Right renal cortex interstitium (tissue), 3 donors: ENCODE data around the gene GJA4. TPM values are rescaled to one million over a fixed set of nuclear protein-coding genes. Genes with fewer than 3 reads are reported as not detected.
"Not testable (repeated sequence)": the region's sequence is repeated elsewhere in the genome, so short reads cannot be mapped to it uniquely, and the experiment has no call there.

Source experiments
- DNase-seq, 3 donors: peaks; one replicate each; pipeline ENCODE4 v3.0.0-alpha.2; 2013; ENCODE audit warnings: low read depth in 3 of 3, low spot score in 2 of 3
- polyA plus RNA-seq, 3 donors: library from polyadenylated mRNA; unstranded; fragments of 120-200 nt; gene quantifications; one replicate each; pipeline ENCODE4 v1.2.1, GENCODE V29; 2013; ENCODE audit not compliant: insufficient read length in 3 of 3

The GJA4 gene
- polyA plus RNA-seq, 3 donors, result 15.4 to 20.3 (median 16.2) TPM

DNA sequence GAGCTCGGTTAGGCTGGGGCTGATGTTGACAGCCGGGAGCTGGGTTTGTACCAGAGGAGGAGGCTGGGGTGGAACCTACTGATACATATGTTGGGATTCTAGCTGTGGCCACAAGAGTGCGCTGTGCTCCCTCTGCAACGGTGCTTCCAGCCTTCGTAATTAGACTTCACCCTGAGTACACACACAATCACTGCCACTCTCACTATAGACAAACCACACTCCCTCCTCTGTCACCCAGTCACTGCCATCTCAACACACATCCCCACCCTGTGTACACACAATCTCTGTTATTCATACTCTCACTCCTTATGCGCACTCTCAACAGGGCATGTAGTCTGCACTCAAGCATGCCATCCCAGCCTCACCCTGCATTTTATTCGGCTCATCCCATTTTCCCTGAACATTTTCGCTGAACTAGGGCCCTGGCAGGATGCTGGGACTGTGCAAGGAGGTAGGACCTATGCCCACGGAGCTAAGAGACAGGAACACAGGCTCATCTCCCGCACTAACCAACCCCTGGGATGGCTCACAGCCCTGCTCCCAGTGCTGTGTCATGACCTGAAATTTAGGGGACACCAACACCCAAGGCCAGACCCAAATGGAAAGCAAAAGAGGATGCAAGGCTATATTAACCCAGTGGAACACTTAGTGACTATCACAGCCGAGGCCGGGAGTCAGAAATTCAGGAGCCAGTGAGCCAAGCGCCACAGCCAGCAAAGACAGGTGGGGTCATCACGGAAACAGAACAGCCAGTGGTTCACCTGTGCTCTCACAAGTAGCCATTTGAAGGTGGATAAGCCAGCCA lies 6.1 kb upstream of the GJA4 start:
- DNase-seq, result peak; percentile 30 to 58 (median 36)

DNA sequence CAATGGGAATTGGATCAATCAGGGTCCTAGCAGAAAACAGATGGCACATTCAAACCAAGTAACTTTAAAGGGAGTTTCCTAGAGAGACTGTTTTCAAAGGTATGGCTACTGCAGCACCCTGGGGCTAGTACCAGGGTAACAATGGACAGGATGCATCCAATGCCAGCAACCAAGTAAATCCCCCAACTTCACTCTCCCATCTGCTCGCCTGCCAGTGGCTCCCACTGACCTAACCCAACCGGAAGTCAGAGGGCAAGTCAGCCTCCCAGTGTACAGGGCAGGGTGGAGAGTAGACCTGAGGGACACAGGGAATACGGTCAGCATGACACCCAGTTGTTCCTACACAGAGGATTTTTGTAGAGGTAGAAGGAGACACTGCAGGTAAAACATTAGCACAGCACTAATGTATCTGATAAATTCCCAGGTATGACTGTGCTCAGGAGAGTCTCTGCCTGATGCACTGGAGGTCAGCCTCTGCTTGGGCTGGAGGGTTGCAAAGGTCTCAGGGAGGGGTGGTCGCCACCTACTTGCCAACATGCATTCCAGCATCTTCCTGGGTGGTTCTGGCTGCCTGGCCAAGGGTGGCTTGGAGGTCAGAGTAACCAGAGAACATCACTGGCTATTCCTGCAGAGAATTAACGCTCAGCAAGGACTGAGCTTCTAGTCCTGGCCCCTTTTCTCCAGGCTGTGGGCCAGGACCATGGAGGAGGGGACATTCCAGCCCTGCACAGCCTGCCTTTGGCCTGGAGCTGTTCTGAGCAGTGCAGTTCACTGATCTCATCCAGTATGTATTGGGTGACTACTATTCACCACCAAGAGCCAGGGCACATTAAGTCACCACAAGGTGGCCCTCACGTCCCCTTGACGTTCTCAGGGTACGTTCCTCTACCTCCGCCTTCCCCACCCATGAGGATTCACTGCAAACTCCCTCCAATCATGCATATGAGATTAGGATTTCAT lies 5.1 kb upstream of the GJA4 start:
- DNase-seq, result no peak

DNA sequence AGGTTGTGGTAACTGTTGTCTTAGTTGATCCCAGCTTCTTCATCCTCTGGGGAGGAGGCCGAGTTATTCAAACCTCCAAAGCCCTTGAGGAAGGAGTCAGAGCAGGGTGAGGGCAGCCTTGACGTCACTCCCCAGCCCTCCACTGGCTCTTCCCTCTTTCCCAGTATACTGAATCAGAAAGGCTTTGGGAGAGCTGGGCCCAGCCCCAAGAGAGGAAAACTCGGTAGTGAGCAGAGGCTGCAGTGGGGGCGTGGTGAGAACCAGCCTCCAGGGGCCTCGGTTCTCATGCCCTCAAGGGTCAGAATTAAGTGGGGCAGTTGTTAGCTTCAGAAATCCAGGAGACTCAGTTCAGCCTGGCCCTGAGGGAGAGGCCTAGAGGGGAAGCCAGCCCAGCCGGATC lies 1.8 kb upstream of the GJA4 start:
- DNase-seq, result no peak

DNA sequence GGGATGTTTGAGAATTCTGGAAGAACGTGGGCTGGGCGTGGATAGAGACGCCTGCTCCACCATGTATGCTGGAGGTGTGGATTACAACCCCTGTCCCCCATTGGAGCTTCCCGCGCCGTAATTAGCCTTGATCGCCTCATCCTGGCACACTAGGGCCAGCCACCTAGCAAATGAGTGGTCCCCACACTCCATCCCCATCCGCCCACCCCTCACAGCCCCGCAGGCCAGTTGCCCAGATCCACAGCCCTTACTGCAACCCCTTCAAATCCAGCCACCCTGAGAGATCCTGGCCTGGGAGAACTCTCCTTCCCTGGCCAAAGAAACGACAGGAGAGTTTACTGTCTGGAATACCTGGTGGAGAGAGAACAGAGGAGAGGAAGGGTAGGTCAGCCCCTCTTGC lies 375 bp upstream of the GJA4 start:
- no peak for DNase-seq

DNA sequence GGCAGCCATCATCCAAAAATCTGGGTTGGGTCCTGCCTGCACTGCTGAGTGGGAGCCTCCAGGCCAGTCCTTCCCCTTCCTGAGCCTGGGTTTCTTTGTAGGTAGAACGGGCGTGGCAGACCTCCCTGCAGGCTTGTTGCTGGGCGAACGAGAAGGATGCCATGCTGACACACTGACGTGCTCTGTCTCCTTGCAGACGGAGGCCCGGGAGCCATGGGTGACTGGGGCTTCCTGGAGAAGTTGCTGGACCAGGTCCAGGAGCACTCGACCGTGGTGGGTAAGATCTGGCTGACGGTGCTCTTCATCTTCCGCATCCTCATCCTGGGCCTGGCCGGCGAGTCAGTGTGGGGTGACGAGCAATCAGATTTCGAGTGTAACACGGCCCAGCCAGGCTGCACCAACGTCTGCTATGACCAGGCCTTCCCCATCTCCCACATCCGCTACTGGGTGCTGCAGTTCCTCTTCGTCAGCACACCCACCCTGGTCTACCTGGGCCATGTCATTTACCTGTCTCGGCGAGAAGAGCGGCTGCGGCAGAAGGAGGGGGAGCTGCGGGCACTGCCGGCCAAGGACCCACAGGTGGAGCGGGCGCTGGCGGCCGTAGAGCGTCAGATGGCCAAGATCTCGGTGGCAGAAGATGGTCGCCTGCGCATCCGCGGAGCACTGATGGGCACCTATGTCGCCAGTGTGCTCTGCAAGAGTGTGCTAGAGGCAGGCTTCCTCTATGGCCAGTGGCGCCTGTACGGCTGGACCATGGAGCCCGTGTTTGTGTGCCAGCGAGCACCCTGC lies 1.4 kb downstream of the GJA4 start:
- no peak for DNase-seq

DNA sequence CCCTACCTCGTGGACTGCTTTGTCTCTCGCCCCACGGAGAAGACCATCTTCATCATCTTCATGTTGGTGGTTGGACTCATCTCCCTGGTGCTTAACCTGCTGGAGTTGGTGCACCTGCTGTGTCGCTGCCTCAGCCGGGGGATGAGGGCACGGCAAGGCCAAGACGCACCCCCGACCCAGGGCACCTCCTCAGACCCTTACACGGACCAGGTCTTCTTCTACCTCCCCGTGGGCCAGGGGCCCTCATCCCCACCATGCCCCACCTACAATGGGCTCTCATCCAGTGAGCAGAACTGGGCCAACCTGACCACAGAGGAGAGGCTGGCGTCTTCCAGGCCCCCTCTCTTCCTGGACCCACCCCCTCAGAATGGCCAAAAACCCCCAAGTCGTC lies 2.0 kb downstream of the GJA4 start:
- no peak for DNase-seq

DNA sequence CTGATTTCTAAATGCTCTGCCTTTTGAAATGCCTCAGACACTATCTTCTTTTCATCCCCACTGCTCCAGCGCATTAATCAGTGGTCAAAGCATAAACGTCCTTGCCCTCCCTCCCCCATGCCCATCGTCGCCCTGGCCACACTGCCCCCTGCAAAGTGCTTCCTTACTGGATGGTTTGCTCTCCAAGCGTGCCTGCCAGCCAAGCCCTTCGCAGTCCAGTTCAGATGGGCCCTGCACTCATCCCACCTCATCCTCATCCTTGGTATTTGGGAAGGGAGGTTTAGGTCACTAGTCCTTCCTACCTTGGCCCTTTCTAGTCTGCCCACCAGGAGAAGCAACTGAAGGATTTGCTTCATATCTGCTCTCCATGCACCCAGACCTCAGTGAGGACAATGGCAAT lies 3.1 kb downstream of the GJA4 start:
- DNase-seq, result no peak

DNA sequence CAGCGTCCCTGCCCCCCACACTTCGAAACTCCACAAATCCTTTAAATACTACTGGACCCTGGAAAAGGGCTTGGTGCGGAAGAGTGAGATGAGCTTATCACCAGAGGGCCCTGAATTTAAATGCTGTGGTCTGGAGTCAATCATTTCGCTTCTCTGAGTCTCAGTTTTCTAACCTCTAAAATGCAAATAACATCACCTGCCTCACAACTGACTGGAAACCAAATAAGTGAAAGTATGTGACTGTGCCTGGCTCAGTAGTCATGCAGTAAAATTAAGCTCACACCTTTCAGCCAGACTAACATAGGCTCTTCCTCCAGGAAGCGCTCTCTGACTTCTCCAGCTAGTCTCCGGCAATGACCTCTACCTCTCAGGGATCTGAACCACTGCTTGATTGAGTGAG lies 4.2 kb downstream of the GJA4 start:
- no peak for DNase-seq

DNA sequence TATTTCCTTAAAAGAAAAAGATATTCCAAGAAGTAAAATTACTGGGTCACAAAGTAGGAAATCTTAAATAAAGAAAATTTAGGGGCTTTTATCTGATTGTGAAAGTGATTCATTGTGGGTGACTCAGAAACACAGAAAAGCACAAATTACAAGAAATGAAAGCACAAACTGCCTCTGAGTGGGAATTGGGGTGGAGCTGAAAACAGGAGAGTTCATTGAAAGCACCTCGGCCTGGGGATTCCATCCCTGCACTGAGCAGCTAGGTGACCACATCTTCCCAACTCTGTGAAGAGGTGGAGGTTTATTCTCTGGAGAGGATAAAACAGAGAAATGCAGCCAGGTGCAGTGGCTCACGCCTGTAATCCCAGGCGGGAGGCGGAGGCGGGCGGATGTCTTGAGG lies 7.4 kb downstream of the GJA4 start:
- no peak for DNase-seq

DNA sequence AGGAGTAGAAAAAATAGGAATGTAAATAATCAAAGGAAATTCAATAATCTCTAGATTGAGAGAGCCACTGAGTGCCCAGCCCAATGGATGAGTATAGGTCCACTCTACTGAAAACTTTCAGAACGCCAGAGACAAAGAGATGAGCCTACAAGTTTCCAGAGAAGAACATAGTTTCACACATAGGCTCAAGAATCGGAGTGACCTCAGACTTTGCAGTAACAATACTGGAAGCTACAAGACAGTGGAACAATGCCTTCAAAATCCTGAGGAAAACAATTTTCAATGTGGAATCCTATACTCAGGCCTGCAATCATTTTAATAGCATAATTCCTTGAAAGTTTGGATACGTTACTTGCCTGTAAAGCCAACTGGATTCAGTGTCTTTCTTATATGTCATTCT lies 11.0 kb downstream of the GJA4 start:
- DNase-seq, result no peak

DNA sequence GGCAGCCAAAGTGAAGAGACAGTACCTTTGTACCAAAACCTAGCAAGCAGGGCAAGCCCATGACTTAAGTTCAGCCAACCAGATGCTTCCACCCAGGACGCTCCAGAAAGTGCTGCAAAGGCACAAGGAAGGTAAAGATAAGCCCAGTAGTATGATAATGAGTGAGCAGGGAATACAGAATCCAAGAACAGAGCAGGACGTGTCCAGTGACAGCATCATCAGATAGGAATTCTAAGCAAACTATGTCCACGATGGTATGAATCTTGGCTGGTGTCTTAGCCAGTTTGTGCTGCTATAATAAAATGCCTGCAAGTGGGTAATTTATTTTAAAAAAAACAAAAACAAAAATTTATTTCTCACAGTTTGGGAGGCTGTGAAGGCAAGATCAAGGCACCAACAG lies 13.6 kb downstream of the GJA4 start:
- no peak for DNase-seq

DNA sequence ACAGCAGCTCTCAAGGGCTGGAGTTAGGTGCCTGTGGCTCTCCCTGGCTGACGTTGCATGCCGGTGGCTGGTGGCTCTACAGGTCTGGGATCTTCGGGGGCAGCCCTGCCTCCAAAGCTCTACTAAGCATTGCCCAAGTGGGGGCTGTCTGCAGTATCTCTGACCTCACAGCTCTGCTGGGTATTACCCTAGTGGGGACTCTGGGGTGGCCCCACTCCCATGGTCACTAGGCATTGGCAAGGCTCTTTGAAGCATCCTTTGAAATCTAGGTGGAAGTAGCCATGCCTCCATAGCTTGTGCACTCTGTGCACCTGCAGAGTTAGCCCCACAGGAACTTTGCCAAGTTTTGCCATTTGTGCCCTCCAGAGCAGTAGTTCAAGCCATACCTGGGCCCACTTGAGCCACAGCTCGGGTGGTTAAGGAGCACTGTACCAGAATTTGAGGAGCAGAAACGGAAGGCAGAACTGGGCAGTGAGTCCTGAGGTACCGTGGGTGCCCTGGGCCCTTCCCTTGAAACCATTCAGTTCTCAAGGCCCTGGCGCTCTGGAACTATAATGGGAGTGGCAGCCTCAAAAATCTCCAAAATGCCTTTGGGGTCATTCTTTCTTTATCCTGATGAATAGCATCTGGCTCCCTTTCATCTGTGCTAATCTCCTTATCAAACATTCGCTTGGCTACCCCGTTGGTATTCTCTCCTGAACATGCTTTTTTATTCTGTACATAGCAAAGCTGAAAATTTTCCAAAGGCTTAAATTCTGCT lies 15.4 kb downstream of the GJA4 start:
- no peak for DNase-seq

DNA sequence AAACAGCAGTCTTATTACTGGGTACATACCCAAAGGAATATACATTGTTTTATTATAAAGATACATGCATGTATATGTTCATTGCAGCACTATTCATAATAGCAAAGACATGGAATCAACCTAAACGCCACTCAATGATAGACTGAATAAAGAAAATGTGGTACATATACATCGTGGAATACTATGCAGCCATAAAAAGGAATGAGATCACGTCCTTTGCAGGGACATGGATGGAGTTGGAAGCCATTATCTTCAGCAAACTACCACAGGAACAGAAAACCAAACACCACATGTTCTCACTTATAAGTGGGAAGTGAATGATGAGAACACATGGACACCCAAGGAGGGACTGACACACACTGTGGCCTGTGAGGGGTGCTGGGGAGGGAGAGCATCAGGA lies 18.0 kb downstream of the GJA4 start:
- not testable (repeated sequence) for DNase-seq

DNA sequence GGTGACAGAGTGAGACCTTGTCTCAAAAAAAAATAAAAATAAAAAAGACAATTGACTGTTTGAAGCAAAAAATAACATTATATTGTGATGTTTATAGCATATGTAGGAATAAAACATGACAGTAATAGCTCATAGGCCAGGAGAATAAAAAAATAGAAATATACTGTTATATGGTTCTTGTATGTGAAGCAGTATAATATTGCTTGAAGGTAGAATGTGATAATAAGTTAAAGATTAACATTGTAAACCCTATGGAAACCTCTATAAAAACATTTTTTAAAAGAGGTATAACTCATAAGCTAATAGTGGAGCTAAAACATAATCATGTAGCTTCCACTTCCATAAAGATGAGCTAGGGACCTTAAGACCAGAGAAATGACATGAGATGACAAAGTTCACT lies 23.5 kb downstream of the GJA4 start:
- DNase-seq, result no peak

DNA sequence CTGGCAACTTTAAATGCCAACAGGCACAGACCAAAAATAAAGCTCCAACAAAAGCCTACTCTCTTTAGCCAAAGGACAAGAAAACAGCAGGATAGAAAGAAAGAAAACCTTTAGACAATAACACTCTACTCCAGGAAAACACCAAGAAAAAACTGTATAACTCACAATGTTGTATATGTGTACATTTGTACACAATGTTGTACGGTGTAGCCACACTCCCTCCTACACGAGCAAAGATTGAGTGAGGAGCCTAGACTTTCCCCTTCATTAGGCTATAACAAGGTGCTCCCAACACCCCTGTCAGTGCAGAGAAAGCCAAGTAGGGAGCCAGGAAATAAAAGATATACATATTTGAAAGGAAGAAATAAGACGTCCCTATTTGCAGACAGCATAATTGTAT lies 24.0 kb downstream of the GJA4 start:
- no peak for DNase-seq

DNA sequence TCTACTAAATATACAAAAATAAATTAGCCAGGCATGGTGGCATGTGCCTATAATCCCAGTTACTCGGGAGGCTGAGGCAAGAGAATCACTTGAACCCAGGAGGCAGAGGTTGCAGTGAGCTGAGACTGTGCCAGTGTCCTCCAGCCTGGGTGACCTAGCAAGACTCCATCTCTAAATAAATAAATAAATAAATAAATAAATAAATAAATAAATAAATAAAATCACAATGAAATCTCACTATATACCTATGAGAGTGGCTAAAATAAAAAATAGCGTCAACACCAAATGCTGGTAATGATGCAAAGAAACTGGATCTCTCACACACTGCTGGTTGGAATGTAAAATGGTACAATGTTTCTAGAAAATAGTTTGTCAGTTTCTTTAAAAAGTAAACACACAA lies 26.1 kb downstream of the GJA4 start:
- not testable (repeated sequence) for DNase-seq

DNA sequence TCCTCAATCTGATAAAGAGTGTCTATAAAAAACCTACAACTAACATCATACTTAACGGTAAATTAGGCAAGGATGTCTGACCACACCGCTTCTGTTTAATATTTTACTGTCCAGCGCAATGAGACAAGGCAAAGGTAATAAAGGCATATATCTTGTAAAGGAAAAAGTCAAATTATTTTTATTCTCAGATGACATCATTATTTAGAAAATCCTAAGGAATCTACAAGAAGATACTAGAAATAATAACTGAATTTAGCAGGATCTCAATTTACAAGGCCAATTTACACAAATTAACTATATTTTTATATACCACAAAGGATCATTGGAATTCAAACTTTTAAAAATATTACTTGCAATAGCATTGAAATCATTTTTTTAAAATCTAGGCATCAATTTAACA lies 29.4 kb downstream of the GJA4 start:
- DNase-seq, result no peak

DNA sequence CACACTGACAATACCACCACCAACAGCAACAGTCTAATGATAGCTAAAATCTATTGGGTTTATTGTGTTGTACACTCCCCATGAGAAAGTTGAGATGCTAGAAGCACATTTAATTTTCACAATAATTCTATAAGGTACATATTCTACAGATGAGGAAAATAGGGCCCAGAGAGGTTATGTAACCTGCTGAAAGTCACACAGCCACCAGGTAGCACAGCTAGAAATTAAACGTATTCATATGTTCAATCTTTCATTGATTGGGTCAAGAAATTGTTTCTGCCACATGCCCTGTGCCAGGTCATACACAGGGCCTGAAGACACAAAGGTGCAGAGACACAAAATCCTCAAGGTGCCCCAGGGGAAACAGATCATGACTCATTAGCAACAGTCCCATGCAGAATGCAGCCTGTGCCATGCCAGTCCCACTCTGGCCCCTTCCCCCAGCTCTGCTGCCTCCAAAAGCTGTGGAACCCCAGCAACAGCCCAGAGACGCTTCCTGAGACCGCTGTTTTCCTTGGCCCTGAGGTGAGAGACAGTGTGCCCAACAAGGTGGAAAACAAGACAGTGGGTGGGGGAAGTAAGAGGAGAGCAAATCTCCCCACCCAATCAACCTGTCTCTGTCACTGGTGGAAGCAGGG lies 32.1 kb downstream of the GJA4 start:
- no peak for DNase-seq

DNA sequence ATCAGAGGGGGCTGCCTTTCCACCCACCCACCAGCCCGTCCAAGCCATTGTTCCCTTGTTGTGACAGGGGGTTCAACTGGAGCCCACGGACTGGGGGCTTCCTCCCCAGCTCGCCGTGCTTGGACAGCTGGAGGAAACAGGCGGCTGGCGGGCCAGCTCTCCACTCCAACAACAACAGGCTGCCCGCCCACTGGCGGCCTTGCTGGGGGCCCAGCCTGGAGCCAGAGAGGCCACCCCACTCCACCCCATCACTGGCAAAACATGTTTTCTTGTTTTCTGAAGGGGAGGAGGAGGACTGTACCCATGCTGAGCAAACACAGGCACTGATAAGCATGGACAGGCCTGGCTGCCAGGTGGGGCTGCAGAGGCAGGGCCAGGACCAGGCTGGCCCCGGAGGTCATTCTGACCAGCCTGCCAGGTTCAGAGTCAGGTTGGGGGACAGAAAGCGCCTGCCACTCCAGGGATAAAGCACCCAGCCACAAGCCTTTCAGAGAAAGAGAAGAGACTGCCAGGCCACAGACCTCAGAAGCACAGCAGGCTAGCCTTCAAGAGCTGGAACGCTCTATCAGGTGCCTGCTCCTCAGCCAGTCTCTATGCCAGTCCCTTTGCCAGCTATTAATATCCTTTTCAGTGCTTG lies 32.8 kb downstream of the GJA4 start:
- no peak for DNase-seq
